Measurements from ENCODE around the gene DPEP2.

- no peak for TF ChIP-seq CTCF (IDR thresholded peaks at IDR 0.05 in 2 of 3, conservative IDR thresholded peaks at IDR 0.05 in 1 of 3; ENCODE audit: borderline replicate concordance in 1 of 3, insufficient read depth in 1 of 3, low read depth in 2 of 3, low read length in 2 of 3)
- TF ChIP-seq JUND (IDR thresholded peaks at IDR 0.05): peak; percentile 26
- peak; percentile 93 for TF ChIP-seq SP1 (IDR thresholded peaks at IDR 0.05; ENCODE audit: low read depth)
- no peak for TF ChIP-seq CEBPB (IDR thresholded peaks at IDR 0.05; ENCODE audit: low read depth)
- no peak for TF ChIP-seq EGR1 (IDR thresholded peaks at IDR 0.05; ENCODE audit: low read depth)
Measured at GRCh38 chr16:68022728-68023537, 23.6 kb upstream of the DPEP2 start, which contains the start of the genes DDX28 and DUS2.
